Cardiac septum (tissue), 1 donor: ENCODE measurements around the gene IGFLR1. TPM values are rescaled to one million over a fixed set of nuclear protein-coding genes. Genes with fewer than 3 reads are reported as not detected.

Experiments used
- DNase-seq: peaks from one replicate; pipeline ENCODE4 v3.0.0-alpha.2; 2020; ENCODE audit warnings: low spot score
- intact Hi-C: fragments of 100-400 bp; cut with DNase I; formaldehyde crosslinking; loops from one replicate; pipeline ENCODE4 v1.14.0; 2022
- total RNA-seq: library from RNA; stranded (reverse); fragmentation: NEBNext Ultra II Directional; extraction: Animal tissue kit (Norgen Biotek cat#: 25700); gene quantifications from one replicate; pipeline ENCODE4 v1.2.1, GENCODE V29; 2021
- donor health status: DM: no; HTN: no; CAD: no.

The IGFLR1 gene
- total RNA-seq, 1 donor from 2014 or later: 4.2 TPM

DNA sequence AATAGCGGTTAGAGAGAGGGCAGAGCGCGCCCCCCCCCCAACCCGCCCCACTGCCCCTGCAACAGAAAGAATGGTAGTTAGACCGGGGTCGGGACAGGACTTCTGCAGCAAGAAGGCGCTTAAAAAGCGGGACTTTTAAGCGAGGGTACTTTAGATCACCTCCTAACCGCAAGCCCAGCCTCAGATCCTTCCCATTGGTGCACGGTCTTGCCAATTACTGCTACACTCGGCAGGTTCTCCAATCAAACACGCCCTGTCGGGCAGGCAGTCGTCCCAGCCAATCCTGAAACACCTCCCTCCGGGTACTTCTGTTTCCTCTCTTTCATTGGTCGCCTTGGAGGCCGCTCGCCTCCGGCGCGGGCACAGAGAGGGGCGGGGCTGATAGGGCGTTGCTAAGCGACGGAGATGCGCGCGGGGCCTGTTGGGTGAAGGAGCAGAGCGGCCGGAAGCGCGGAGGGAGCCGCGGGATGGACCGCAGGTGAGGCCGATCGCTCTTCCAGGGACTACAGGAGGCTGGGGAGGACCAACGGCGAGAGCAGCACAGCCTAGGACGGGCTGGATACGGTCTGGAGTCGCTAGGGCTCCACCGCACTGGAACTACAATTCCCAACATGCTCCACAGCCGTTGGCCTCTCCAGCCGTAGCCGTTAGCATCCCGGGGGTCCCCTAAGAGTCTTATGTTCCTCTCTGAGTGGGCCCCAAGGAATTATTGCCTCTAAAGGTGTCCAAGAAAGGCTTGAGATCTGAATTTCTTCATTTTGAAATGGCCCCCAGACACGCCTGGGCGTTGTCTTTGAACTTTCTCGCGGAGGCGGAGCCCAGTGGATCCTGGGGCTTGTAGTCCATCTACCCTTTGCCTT, 15.7 kb upstream of the IGFLR1 start, which contains the start of gene PROSER3:
TSS of gene PROSER3 (plus strand) at position 428 of the 860 bp plus-strand sequence. CDS start at position 468, 40 bp downstream.
- intact Hi-C loops: no loop called here
- DNase-seq: peak; percentile 99

DNA sequence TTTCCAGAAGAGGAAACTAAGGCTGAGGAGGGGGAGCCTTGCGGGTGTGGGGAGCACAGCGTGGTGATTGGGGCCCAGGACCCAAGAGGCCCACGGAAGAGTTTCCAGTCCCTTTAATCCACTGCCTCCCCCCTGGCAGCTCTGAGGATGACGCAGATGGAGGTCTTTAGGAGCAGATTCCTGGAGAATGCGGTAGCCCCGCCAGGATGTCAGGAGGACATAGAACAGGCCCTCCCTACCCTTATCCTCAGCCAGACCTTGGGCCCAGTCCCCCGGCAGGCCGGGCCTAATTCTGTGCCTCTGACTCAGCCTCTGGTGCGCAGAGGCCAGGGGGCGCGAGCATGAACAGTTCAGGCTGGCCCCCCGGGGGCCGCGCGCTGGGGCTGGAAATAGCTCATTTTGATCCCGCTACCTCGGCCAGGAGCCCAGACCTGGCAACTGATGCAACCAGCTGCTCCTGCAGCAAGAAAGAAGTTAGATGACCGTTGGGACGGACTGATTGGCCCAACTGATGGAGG, 15.0 kb upstream of the IGFLR1 start:
- intact Hi-C loops: no loop called here

GRCh38 chr19:35756377-35757230, 14.4 kb upstream of the IGFLR1 start, which contains the start of gene HSPB6:
Gene HSPB6, minus strand, starts transcription at chr19:35757029. Its CDS starts 21 bp downstream, at chr19:35757008.
- intact Hi-C loops: no loop called here
- peak; percentile 89 for DNase-seq

More for the DNA sequence above, 15.0 kb upstream of the IGFLR1 start:
- DNase-seq: peak; percentile 92

DNA sequence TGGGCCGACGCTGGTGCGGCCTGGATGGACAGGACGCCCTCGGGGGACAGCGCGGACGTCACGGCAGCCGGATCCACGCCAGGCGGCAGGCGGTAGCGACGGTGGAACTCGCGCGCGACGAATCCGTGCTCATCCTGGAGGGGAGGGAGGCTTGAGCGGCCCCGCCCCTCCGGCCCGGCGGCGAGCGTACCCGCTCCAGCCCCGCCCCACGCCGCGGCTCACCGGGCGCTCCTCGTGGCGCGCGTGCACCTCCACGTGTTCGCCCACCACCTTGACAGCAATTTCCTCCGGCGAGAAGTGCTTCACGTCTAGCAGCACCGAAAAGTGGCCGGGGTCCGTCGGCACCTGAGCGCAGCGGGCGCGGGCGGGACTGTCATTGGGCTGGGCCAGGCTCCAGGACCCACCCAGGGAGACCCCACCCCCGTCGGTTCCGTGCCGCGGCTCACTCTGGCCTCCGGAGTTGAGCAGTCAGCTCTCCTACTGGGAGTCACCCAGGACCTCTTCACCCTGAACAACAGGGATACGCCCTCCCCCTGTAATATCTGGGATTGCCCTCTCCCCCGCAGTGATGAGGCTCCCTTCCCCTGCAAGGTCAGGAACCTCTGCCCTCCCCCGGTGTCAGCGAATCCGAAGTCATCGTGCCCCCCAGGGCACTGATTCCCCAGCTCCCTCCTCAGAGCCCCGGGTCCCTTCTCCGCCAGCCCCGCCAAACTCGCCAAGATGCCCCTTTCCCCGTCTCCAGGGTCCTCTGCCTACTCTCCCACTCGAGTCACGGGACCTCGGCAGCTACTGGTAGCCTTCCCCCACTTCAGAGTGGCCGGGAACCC, 13.5 kb upstream of the IGFLR1 start:
- DNase-seq: peak; percentile 91
- intact Hi-C loops: no loop called here

- no peak for DNase-seq
- intact Hi-C loops: no loop called here
Observed at GRCh38 chr19:35755131-35755549, 12.9 kb upstream of the IGFLR1 start.

- DNase-seq: no peak
- intact Hi-C loops: no loop called here
Observed at GRCh38 chr19:35754370-35755130, 12.3 kb upstream of the IGFLR1 start.

GRCh38 chr19:35753634-35754369, 11.6 kb upstream of the IGFLR1 start:
- intact Hi-C loops: no loop called here
- DNase-seq: peak; percentile 69

DNA sequence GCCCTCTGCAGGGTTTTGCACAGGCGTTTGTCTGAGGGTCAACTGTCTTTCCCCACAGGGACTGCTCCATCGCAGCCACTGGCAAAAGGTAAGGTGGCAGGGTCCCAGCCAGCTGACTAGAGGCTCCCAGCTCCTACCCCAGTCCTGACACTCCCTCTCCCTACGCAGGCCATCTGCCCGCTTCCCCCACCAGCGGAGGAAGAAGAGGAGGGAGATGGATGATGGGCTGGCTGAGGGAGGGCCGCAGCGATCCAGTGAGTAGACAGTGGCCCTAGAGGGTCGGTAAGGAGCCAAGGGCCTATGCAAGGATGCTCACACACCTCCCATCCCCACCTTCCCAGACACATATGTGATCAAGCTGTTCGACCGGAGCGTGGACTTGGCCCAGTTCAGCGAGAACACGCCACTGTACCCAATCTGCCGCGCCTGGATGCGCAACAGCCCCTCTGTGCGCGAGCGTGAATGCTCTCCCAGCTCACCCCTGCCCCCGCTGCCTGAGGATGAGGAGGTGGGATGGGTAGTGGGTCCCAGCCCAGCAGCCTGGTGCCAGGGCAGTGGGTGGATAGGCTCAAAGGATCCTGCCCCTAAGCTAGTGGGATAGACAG, 10.6 kb upstream of the IGFLR1 start:
- DNase-seq: peak; percentile 41
- intact Hi-C loops: no loop called here

DNA sequence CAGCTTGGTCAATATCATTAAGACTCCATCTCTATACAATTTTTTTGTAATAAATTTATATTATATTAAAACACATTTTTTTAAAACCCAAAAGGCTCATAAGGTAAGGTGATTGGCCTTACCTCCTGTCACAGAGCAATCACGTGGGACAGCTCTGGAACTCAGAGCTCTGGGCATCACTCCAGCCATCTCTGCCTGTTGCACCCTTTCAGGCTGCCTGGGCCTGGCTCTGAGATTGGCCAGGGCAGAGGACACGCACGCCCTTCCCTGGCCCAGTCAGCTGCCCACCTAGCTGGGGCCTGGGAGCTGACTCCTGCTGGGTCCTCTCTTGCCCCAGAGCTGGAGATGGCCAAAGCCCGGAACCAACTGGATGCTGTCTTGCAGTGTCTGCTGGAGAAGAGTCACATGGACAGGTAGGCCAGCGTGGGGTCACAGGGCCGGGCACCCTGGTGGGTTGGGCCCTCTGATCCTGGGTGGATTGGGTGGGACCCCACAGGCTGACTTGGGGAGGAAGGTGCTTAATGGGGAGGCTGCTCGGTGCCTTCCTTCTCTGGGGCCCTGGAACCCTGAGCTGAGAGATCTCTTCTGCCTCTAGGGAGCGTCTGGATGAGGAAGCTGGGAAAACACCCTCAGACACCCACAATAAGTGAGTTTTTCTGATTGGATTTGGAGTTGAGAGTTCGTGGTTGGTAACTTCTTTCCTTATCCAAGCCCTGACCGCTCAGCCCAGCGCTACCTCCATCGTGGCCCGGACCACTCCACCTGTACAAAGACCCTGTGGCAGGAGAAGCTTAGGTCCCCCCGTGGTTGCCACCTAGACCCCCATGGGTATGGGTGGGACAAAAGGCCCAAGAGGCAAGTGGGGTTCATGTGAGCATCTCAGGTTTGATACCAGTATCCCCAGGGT, 9.8 kb upstream of the IGFLR1 start:
- peak; percentile 75 for DNase-seq
- intact Hi-C loops: no loop called here

DNA sequence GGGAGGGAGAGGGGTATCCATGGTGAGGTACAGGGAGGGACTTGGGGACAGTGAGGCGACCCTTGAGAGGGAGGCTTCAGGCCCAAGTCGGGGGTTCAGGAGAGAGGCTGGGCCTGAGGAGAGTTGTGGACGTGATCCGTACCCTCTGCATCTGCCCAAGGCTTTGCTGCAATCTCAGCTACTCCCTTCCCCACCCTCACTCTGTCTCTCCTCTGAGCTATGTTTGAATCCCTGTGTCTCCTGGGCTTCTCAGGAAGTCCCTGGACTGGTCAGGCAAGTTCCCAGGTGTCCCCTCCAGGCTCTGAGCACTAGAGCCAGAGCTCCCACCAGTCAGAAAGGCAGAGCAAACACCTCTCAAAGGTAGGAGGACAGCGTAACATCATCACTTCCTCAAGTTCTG, 7.9 kb upstream of the IGFLR1 start:
- intact Hi-C loops: no loop called here
- peak; percentile 55 for DNase-seq

DNA sequence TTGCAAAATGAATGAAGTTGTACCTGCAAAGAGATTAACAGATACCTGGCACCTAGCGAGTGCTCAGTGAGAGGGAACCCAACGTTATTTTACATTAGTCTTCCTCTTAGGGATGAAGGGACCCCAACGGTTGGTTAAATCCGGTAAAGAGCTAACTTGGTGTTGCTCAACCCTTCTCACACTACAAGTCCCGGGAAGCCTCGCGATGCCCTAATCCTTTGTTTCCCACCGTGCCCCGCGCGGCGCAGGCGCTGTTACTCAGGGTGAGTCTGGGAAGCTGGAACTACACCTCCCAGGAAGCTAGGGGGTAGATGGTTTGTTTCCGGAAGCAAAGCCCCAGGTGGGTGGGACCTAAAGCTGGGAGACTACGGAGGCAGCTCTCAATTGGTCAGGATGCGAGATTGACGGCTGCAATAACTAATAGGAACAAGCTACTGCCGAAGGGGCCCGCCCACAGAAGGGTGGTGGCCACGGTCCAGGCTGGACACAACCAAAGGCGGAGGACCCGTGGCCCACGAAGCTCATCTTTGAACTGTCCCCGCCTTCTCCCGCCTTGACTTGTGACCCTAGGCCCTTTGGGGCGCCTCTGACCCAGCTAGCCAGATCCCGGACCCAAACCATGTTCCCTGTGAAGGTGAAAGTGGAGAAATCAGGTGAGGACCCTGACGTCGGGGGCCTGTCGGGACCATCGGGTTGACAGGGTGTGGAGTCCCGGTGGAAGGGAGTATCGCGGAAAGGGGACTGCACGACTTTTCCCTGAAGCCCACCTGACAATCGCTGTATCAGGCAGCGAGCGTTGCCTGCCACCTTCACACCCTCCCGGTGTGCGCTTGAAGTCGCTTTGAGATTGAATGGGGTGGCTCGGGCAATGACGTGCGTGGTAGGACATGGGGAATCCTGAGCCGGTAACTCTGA, 6.1 kb upstream of the IGFLR1 start, which contains the start of gene LIN37:
TSS of gene LIN37 (plus strand) at position 471 of the 915 bp plus-strand sequence. CDS start at position 620, 149 bp downstream.
- intact Hi-C loops: no loop called here
- peak; percentile 99 for DNase-seq

DNA sequence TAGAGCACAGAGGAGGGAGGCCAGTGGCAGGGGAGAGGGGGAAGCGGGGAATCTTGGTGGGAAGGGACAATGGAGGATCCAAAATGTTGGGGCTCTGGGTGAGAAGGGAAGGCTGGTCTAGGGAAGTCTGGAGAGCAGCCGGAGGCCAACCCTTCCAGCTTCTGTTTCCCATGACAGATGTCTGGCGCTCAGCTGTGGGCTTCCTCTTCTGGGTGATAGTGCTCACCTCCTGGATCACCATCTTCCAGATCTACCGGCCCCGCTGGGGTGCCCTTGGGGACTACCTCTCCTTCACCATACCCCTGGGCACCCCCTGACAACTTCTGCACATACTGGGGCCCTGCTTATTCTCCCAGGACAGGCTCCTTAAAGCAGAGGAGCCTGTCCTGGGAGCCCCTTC, 4.3 kb upstream of the IGFLR1 start:
- DNase-seq: no peak
- intact Hi-C loops: no loop called here

- intact Hi-C loops: no loop called here
- DNase-seq: no peak
Observed at GRCh38 chr19:35746087-35746462, 3.8 kb upstream of the IGFLR1 start.

- DNase-seq: peak; percentile 98
- intact Hi-C loops: loop anchor here (2.0 kb wide), 1 partner anchor 185 kb away; no protein-coding TSS in a partner anchor
Observed at GRCh38 chr19:35745328-35746086, 3.3 kb upstream of the IGFLR1 start, which contains the start of the genes PSENEN and U2AF1L4. Gene PSENEN, plus strand, starts transcription at chr19:35745651. Its CDS starts 280 bp downstream, at chr19:35745931. Gene U2AF1L4, minus strand, starts transcription at chr19:35745418. Its CDS starts 27 bp downstream, at chr19:35745391.
